Tibial nerve (tissue), 4 donors: Measurements from ENCODE around the gene CLDN1.

Experiments
- CTCF ChIP-seq, 5 experiments: fragments of 200-600 bp in 3 of 5; fragments of 450-650 bp in 2 of 5; sonication (generic) in 3 of 5; IDR thresholded peaks; one replicate each; pipeline ENCODE4 v1.5.1; 2016 to 2019; ENCODE audit warnings: antibody characterized with exemption in 5 of 5, mild to moderate bottlenecking in 3 of 5, moderate library complexity in 2 of 5
- EP300 ChIP-seq, 2 donors: sonication (generic); formaldehyde crosslinking; IDR thresholded peaks; one replicate each; pipeline ENCODE4 v1.6.1; 2017; ENCODE audit warnings: antibody characterized with exemption in 2 of 2, mild to moderate bottlenecking in 1 of 2
- POLR2A ChIP-seq, 2 donors: fragments of 450-650 bp; IDR thresholded peaks; one replicate each; pipeline ENCODE4 v1.6.1; 2017; ENCODE audit warnings: antibody characterized with exemption in 2 of 2, mild to moderate bottlenecking in 2 of 2, moderate library complexity in 2 of 2

- no peak for TF ChIP-seq CTCF (IDR thresholded peaks at IDR 0.05)
- TF ChIP-seq POLR2A (IDR thresholded peaks at IDR 0.05): no peak
- no peak for TF ChIP-seq EP300 (IDR thresholded peaks at IDR 0.05)
Measured at GRCh38 chr3:190366133-190366532, 43.9 kb upstream of the CLDN1 start.
